ENCODE results near the gene WDR49. TPM values are rescaled to one million over a fixed set of nuclear protein-coding genes. Genes with fewer than 3 reads are reported as not detected.

WDR49 gene
- total and polyA plus RNA-seq, 7 donors = 0.06 to 2.5 (median 0.81) TPM; not detected in 2

DNA sequence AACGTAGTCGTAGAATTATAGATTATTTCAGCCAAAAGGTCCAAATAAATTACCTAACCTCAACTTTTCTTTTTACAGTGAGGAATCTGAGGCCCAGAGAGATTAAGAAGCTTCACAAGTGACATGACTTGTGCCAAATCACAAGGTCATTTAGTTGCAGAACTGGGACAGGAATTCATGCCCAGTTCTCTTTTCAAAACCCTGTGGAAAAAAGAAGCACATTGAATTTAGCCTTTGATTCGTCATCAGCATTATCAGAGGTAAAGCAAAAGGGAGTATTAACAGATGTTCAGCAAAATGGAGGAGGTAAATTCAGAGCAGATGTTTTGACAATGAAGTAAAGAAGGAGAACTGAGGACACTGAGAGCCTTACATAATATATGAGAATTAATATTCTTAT is 184.4 kb downstream of the WDR49 start:
- Histone ChIP-seq H3K4me3 (no peak overlapping the region), H3K36me3 (no peaks in the 10 kb centered on the region), H3K27ac (no peak overlapping the region), H3K27me3 (no peaks in the 10 kb centered on the region), H3K9me3 (no peaks in the 10 kb centered on the region), H3K4me1 (no peaks in the 10 kb centered on the region)
- 75 to 83% methylated on average over 3 of the region's 3 CpGs for WGBS, 2 donors
- no peak for DNase-seq
- TF ChIP-seq, protein P1, sequence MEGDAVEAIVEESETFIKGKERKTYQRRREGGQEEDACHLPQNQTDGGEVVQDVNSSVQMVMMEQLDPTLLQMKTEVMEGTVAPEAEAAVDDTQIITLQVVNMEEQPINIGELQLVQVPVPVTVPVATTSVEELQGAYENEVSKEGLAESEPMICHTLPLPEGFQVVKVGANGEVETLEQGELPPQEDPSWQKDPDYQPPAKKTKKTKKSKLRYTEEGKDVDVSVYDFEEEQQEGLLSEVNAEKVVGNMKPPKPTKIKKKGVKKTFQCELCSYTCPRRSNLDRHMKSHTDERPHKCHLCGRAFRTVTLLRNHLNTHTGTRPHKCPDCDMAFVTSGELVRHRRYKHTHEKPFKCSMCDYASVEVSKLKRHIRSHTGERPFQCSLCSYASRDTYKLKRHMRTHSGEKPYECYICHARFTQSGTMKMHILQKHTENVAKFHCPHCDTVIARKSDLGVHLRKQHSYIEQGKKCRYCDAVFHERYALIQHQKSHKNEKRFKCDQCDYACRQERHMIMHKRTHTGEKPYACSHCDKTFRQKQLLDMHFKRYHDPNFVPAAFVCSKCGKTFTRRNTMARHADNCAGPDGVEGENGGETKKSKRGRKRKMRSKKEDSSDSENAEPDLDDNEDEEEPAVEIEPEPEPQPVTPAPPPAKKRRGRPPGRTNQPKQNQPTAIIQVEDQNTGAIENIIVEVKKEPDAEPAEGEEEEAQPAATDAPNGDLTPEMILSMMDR (IDR thresholded peaks at IDR 0.05) = no peak
- TF ChIP-seq EP300 (IDR thresholded peaks at IDR 0.05) (no peak), POLR2A (IDR thresholded peaks at IDR 0.05) (no peak), POLR2AphosphoS5 (IDR thresholded peaks at IDR 0.05) (no peak)
- intact Hi-C loops (cut with DNase I) = no loop called here

DNA sequence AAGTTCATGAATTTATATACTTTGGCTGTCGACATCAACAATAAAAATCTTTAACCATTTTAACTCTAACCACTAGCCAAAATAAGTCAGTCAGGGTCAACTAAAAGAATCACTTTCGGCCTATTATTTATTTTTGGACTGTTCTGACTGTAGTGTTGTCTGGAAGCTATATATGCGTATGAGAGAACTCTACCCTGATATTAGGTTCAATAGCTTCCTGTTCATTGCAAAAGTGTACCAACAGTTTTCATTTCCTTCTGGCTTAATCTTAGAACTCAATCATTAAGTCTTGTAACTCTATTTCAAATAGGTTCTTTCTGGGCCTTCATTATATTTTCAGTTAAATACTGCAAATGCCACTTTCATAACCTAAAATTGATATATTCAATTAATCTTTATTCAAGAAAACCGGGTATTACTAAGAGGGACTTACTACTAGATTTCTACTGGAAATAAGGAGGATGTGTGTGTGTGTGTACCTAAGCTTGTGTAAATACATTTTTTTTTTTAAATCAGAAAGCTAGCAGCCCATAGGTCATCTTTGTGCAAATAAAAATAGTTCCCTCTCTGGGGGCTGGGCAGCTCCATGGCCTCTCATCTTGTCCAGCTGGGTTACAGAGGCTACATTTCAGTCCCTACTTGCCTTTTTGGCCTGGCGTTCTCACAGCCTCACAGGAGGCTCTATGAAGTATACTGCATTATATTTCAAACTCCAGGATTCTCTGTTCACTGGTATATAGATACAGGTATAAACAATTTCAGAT is 185.7 kb downstream of the WDR49 start:
- H3K4me1 ChIP-seq = no peaks in the 10 kb centered on the region
- intact Hi-C loops (cut with DNase I) = no loop called here
- TF ChIP-seq POLR2AphosphoS5 (IDR thresholded peaks at IDR 0.05) = no peak
- TF ChIP-seq POLR2A (IDR thresholded peaks at IDR 0.05) = no peak
- TF ChIP-seq, protein P1 (IDR thresholded peaks at IDR 0.05) = no peak
- TF ChIP-seq EP300 (IDR thresholded peaks at IDR 0.05) = no peak
- 59 to 75% methylated on average over 5 of the region's 5 CpGs for WGBS, 2 donors
- no peaks in the 10 kb centered on the region for H3K27me3 ChIP-seq
- H3K9me3 ChIP-seq = no peaks in the 10 kb centered on the region
- H3K4me3 ChIP-seq = no peak overlapping the region
- no peak for DNase-seq
- no peaks in the 10 kb centered on the region for H3K36me3 ChIP-seq
- no peak overlapping the region for H3K27ac ChIP-seq

DNA sequence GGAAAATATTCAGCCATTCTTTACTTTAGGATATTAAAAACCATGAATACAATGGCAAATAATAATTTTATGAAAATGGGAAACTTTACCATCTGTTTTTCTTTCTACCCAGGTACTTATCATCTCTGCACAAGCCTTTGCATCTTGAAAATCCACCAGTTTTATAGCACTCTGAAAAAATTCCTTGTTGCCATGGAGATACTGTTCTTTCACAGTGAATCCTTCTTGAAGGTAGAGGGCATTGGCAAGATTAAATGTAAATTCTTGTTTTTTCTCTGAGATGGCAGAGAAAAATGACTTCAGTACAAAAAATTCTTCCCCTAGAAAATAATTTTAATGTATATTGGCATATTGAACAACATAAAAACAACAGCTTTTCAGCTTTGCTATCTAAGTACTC is 186.8 kb downstream of the WDR49 start:
- intact Hi-C loops (cut with DNase I) = no loop called here

DNA sequence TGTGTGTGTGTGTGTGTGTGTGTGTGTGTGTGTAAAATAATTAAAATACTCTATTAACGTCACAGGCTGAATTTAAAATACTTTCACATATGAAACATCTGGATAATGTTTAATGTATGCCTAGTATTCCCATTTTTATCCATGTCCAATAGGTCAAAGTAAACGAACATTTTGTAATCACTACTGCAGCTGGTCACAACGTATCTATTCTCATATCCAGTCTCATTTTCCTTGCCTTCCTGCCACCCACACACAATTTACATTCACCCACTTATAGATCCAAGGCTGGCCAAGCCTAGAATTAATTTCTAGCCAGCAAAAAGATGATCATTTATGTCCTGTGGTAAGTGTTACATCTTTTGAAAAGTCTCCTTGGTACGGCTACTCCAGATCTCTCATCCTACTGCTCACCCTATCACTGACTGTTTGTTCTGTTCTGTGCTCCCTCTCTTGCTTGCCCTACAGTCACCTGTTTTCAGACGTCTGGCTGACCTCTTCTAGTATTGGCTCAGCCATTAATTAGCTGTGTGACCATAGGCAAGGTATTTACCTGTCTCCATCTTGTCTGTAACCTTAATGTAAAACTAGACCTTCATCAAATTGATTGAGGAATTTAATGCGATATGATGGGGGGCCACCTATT is 197.5 kb downstream of the WDR49 start:
- intact Hi-C loops (cut with DNase I) = no loop called here
- H3K4me1 ChIP-seq = no peaks in the 10 kb centered on the region
- H3K36me3 ChIP-seq = no peaks in the 10 kb centered on the region
- H3K27ac ChIP-seq = no peak overlapping the region
- no peaks in the 10 kb centered on the region for H3K9me3 ChIP-seq
- no peak overlapping the region for H3K4me3 ChIP-seq
- 69 to 74% methylated on average over 6 of the region's 6 CpGs for WGBS, 2 donors
- H3K27me3 ChIP-seq = no peaks in the 10 kb centered on the region
- TF ChIP-seq POLR2A (IDR thresholded peaks at IDR 0.05) (no peak), EP300 (IDR thresholded peaks at IDR 0.05) (no peak), POLR2AphosphoS5 (IDR thresholded peaks at IDR 0.05) (no peak)
- TF ChIP-seq, protein P1 (IDR thresholded peaks at IDR 0.05) = no peak
- no peak for DNase-seq

More for the DNA sequence above, 186.8 kb downstream of the WDR49 start:
- H3K36me3 ChIP-seq = no peaks in the 10 kb centered on the region
- no peak overlapping the region for H3K4me3 ChIP-seq
- H3K9me3 ChIP-seq = no peaks in the 10 kb centered on the region
- no peak for TF ChIP-seq EP300 (IDR thresholded peaks at IDR 0.05)
- TF ChIP-seq, protein P1 (IDR thresholded peaks at IDR 0.05) = no peak
- TF ChIP-seq POLR2A (IDR thresholded peaks at IDR 0.05) = no peak
- no peak for TF ChIP-seq POLR2AphosphoS5 (IDR thresholded peaks at IDR 0.05)
- no peak overlapping the region for H3K27ac ChIP-seq
- H3K27me3 ChIP-seq = no peaks in the 10 kb centered on the region
- DNase-seq = no peak
- no peaks in the 10 kb centered on the region for H3K4me1 ChIP-seq
